Measurements from ENCODE around the gene PLP2. TPM values are rescaled to one million over a fixed set of nuclear protein-coding genes. Genes with fewer than 3 reads are reported as not detected.

The PLP2 gene
- total RNA-seq, 2 donors from 2014 or later: 19.4 to 30.1 TPM

DNA sequence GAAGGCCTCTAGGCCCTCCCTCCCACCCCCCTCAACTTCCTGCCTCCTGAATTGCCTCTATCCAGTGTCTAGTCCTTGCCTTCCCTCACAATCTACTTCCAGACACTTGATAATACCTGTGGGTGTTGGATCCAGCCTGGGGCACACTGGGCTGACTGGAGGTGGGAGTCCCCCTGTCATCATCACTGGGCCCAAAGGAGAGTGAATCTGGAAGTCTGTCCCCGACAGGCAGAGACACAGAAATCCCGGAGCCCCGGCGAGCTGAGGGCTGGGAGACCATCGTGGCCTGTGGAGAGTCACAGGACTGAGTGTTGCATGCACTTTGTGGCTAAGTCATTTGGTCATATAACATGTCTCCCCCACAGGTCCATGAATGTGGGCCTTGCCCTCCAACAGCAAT is 36.7 kb downstream of the PLP2 start:
- H3K27me3 ChIP-seq: no peaks in the 10 kb centered on the region
- no peaks in the 10 kb centered on the region for H3K36me3 ChIP-seq (replicated peaks in 1 of 2; ENCODE audit: insufficient read depth in 1 of 2, low read depth in 2 of 2)
- no CpG with 5 or more reads among the region's 5 CpGs for WGBS, 2 donors
- no peak for TF ChIP-seq POLR2A (IDR thresholded peaks at IDR 0.05)
- TF ChIP-seq, protein P1, sequence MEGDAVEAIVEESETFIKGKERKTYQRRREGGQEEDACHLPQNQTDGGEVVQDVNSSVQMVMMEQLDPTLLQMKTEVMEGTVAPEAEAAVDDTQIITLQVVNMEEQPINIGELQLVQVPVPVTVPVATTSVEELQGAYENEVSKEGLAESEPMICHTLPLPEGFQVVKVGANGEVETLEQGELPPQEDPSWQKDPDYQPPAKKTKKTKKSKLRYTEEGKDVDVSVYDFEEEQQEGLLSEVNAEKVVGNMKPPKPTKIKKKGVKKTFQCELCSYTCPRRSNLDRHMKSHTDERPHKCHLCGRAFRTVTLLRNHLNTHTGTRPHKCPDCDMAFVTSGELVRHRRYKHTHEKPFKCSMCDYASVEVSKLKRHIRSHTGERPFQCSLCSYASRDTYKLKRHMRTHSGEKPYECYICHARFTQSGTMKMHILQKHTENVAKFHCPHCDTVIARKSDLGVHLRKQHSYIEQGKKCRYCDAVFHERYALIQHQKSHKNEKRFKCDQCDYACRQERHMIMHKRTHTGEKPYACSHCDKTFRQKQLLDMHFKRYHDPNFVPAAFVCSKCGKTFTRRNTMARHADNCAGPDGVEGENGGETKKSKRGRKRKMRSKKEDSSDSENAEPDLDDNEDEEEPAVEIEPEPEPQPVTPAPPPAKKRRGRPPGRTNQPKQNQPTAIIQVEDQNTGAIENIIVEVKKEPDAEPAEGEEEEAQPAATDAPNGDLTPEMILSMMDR (IDR thresholded peaks at IDR 0.05): no peak
- no peaks in the 10 kb centered on the region for H3K4me1 ChIP-seq
- no peaks in the 10 kb centered on the region for H3K9me3 ChIP-seq
- no peak for DNase-seq
- H3K4me3 ChIP-seq: no peak overlapping the region
- intact Hi-C loops (cut with DNase I): no loop called here
- no peak overlapping the region for H3K27ac ChIP-seq
- ATAC-seq: no peak

GRCh38 chrX:49209434-49210251 is 37.9 kb downstream of the PLP2 start:
- H3K9me3 ChIP-seq: no peaks in the 10 kb centered on the region
- no peak for ATAC-seq
- WGBS, 2 donors: 66 to 70% methylated on average over 12 to 16 of the region's 28 CpGs
- intact Hi-C loops (cut with DNase I): no loop called here
- no peaks in the 10 kb centered on the region for H3K4me1 ChIP-seq
- no peak overlapping the region for H3K4me3 ChIP-seq
- no peaks in the 10 kb centered on the region for H3K36me3 ChIP-seq (replicated peaks in 1 of 2; ENCODE audit: insufficient read depth in 1 of 2, low read depth in 2 of 2)
- DNase-seq: no peak
- no peak overlapping the region for H3K27ac ChIP-seq
- TF ChIP-seq POLR2A (IDR thresholded peaks at IDR 0.05): no peak
- TF ChIP-seq, protein P1 (IDR thresholded peaks at IDR 0.05): no peak
- no peaks in the 10 kb centered on the region for H3K27me3 ChIP-seq

- 81% methylated on average over 5 of the region's 8 CpGs; no CpG with 5 or more reads in 1 of the 2 donors for WGBS, 2 donors
- Histone ChIP-seq H3K27me3 (no peaks in the 10 kb centered on the region), H3K4me1 (no peaks in the 10 kb centered on the region), H3K9me3 (no peaks in the 10 kb centered on the region), H3K4me3 (no peak overlapping the region), H3K36me3 (replicated peaks in 1 of 2; ENCODE audit: insufficient read depth in 1 of 2, low read depth in 2 of 2) (no peaks in the 10 kb centered on the region), H3K27ac (no peak overlapping the region)
- intact Hi-C loops (cut with DNase I): no loop called here
- no peak for TF ChIP-seq POLR2A (IDR thresholded peaks at IDR 0.05)
- TF ChIP-seq, protein P1 (IDR thresholded peaks at IDR 0.05): no peak
- DNase-seq (no peak), ATAC-seq (no peak)
Measured at GRCh38 chrX:49210406-49210805, 38.7 kb downstream of the PLP2 start.

DNA sequence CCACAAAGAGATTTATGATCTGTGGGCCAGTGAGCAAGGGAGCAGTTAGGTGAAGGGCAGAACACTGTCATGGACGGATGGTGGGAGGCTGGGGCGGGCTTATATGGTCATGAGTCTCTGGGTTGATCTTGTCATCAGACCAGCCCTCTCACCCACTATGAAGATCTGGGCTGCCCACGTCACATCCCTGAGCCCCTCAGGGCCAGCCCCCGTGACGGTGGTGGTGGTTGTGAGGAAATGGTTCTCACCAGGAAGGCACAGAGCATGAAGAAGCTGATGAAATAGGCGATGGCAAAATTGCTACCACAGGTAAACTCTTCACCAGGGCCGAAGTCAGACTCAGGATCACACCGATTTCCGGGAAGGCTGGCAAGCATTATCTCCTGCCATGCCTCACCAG is 39.4 kb downstream of the PLP2 start:
- Histone ChIP-seq H3K4me1 (no peaks in the 10 kb centered on the region), H3K36me3 (replicated peaks in 1 of 2; ENCODE audit: insufficient read depth in 1 of 2, low read depth in 2 of 2) (no peaks in the 10 kb centered on the region), H3K27ac (no peak overlapping the region), H3K27me3 (no peaks in the 10 kb centered on the region), H3K4me3 (no peak overlapping the region), H3K9me3 (no peaks in the 10 kb centered on the region)
- no peak for ATAC-seq
- no peak for DNase-seq
- TF ChIP-seq, protein P1 (IDR thresholded peaks at IDR 0.05): no peak
- no peak for TF ChIP-seq POLR2A (IDR thresholded peaks at IDR 0.05)
- intact Hi-C loops (cut with DNase I): no loop called here
- 89 to 92% methylated on average over 4 to 9 of the region's 9 CpGs for WGBS, 2 donors

DNA sequence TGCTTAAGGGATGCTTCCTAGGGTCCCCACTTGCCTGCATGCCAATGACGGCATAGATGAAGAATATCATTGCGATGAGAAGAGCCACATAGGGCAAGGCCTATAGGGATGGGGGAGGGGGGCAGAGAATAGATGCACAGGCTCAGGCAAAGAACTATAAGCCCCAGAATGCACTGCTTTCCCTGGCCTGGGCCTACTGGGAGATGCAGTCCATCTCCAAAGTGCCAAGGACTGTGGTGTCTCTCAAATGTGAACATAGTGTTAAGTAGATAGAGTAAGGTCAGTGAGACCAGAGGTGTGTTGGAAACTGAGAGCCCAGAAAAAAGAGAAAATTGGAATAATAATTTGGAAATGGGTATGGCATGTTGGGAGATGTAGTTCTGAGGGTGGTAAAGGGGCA is 40.5 kb downstream of the PLP2 start:
- no peak overlapping the region for H3K4me3 ChIP-seq
- H3K4me1 ChIP-seq: no peaks in the 10 kb centered on the region
- no peaks in the 10 kb centered on the region for H3K36me3 ChIP-seq (replicated peaks in 1 of 2; ENCODE audit: insufficient read depth in 1 of 2, low read depth in 2 of 2)
- no peaks in the 10 kb centered on the region for H3K27me3 ChIP-seq
- WGBS, 2 donors: 90% methylated on average over 2 of the region's 2 CpGs; no CpG with 5 or more reads in 1 of the 2 donors
- no peaks in the 10 kb centered on the region for H3K9me3 ChIP-seq
- DNase-seq (no peak), ATAC-seq (no peak)
- no peak overlapping the region for H3K27ac ChIP-seq
- TF ChIP-seq, protein P1 (IDR thresholded peaks at IDR 0.05): no peak
- TF ChIP-seq POLR2A (IDR thresholded peaks at IDR 0.05): no peak
- intact Hi-C loops (cut with DNase I): no loop called here
